Lower lobe of right lung (tissue), 2 donors: ENCODE data around the gene SCGB3A1. TPM values are rescaled to one million over a fixed set of nuclear protein-coding genes. Genes with fewer than 3 reads are reported as not detected.

Source experiments
- ATAC-seq, 2 donors: fragments of 200-7000 bp; cut with Tn5 transposase; one replicate each; pipeline ENCODE4 v1.9.1; 2020 to 2022; ENCODE audit warnings: mild to moderate bottlenecking in 2 of 2, moderate library complexity in 2 of 2
- DNase-seq: peaks from one replicate; pipeline ENCODE4 v3.0.0-alpha.2; 2020
- H3K27ac ChIP-seq: fragments of 200-600 bp; one replicate; pipeline ENCODE4 v1.8.0; 2022
- H3K27me3 ChIP-seq: fragments of 200-600 bp; one replicate; pipeline ENCODE4 v1.8.0; 2022; ENCODE audit warnings: low read depth
- H3K36me3 ChIP-seq: fragments of 200-600 bp; one replicate; pipeline ENCODE4 v1.8.0; 2022; ENCODE audit warnings: mild to moderate bottlenecking
- H3K4me1 ChIP-seq: fragments of 200-600 bp; one replicate; pipeline ENCODE4 v1.8.0; 2022
- H3K4me3 ChIP-seq: fragments of 200-600 bp; one replicate; pipeline ENCODE4 v1.8.0; 2022; ENCODE audit warnings: mild to moderate bottlenecking
- H3K9me3 ChIP-seq: fragments of 200-600 bp; one replicate; pipeline ENCODE4 v1.8.0; 2022
- CTCF ChIP-seq: fragments of 200-600 bp; IDR thresholded peaks from one replicate; pipeline ENCODE4 v1.8.0; 2022; ENCODE audit warnings: antibody characterized with exemption, mild to moderate bottlenecking
- intact Hi-C: fragments of 100-400 bp; cut with DNase I; formaldehyde crosslinking; loops from one replicate; pipeline ENCODE4 v1.11.0; 2022
- total RNA-seq: library from RNA; stranded (reverse); fragmentation: NEBNext Ultra II Directional; extraction: Animal tissue kit (Norgen Biotek cat#: 25700); gene quantifications from one replicate; pipeline ENCODE4 v1.2.1, GENCODE V29; 2021
- donor health status: DM: no; HTN: yes; CAD: no; lungs with severe emphysema.

Gene SCGB3A1
- total RNA-seq, 1 donor from 2014 or later = 1,318 TPM

- no peak for DNase-seq
- H3K9me3 ChIP-seq = no peaks in the 10 kb centered on the region
Observed at GRCh38 chr5:180630426-180630825, 39.1 kb upstream of the SCGB3A1 start.

GRCh38 chr5:180629831-180630382 is 38.6 kb upstream of the SCGB3A1 start:
- ATAC-seq (no peak), DNase-seq (peak; percentile 34)
- H3K4me1 ChIP-seq = no peaks in the 10 kb centered on the region
- TF ChIP-seq CTCF = no peak
- intact Hi-C loops = no loop called here
- H3K27ac ChIP-seq = no peak overlapping the region
- no peak overlapping the region for H3K4me3 ChIP-seq
- H3K36me3 ChIP-seq = peaks cover 3% of the 10 kb centered on the region
- H3K27me3 ChIP-seq = no peaks in the 10 kb centered on the region
- no peaks in the 10 kb centered on the region for H3K9me3 ChIP-seq

More at GRCh38 chr5:180630426-180630825, 39.1 kb upstream of the SCGB3A1 start:
- H3K36me3 ChIP-seq = peaks cover 3% of the 10 kb centered on the region
- H3K4me3 ChIP-seq = no peak overlapping the region
- intact Hi-C loops = no loop called here
- no peak overlapping the region for H3K27ac ChIP-seq
- H3K27me3 ChIP-seq = no peaks in the 10 kb centered on the region
- TF ChIP-seq CTCF = no peak
- no peaks in the 10 kb centered on the region for H3K4me1 ChIP-seq
- no peak for ATAC-seq

- H3K27ac ChIP-seq = no peak overlapping the region
- H3K9me3 ChIP-seq = no peaks in the 10 kb centered on the region
- DNase-seq (no peak), ATAC-seq (no peak)
- H3K27me3 ChIP-seq = no peaks in the 10 kb centered on the region
- H3K4me1 ChIP-seq = peaks cover 4% of the 10 kb centered on the region
- peaks cover 3% of the 10 kb centered on the region for H3K36me3 ChIP-seq
- intact Hi-C loops = no loop called here
- no peak overlapping the region for H3K4me3 ChIP-seq
- no peak for TF ChIP-seq CTCF
Observed at GRCh38 chr5:180628827-180629750, 37.8 kb upstream of the SCGB3A1 start.

- Histone ChIP-seq H3K36me3 (peaks cover 3% of the 10 kb centered on the region), H3K27me3 (no peaks in the 10 kb centered on the region), H3K9me3 (no peaks in the 10 kb centered on the region), H3K27ac (no peak overlapping the region), H3K4me1 (peaks cover 4% of the 10 kb centered on the region), H3K4me3 (no peak overlapping the region)
- no peak for TF ChIP-seq CTCF
- DNase-seq (no peak), ATAC-seq (no peak)
- intact Hi-C loops = no loop called here
Observed at GRCh38 chr5:180628211-180628610, 36.9 kb upstream of the SCGB3A1 start.

- intact Hi-C loops = no loop called here
- Histone ChIP-seq H3K36me3 (peaks cover 3% of the 10 kb centered on the region), H3K27ac (no peak overlapping the region), H3K27me3 (no peaks in the 10 kb centered on the region), H3K4me3 (no peak overlapping the region), H3K9me3 (no peaks in the 10 kb centered on the region), H3K4me1 (peaks cover 4% of the 10 kb centered on the region)
- no peak for ATAC-seq
- no peak for DNase-seq
- TF ChIP-seq CTCF = no peak
Observed at GRCh38 chr5:180627386-180628120, 36.3 kb upstream of the SCGB3A1 start.
